Progenitor cell of endocrine pancreas (in vitro differentiated cells): Measurements from ENCODE around the gene CFAP161. TPM values are rescaled to one million over a fixed set of nuclear protein-coding genes. Genes with fewer than 3 reads are reported as not detected.

Experiments used
- DNase-seq: peaks from one replicate; pipeline ENCODE4 v3.0.0; 2021; ENCODE audit warnings: low spot score; ENCODE audit not compliant: unreplicated experiment
- H3K27ac Mint-ChIP-seq: 2 replicates; pipeline ENCODE4 v1.8.0; 2021; ENCODE audit warnings: mild to moderate bottlenecking, moderate library complexity, mixed read lengths
- H3K27me3 Mint-ChIP-seq: 2 replicates; pipeline ENCODE4 v1.8.0; 2021; ENCODE audit warnings: mixed read lengths
- H3K36me3 Mint-ChIP-seq: 2 replicates; pipeline ENCODE4 v1.8.0; 2022; ENCODE audit warnings: mixed read lengths; ENCODE audit not compliant: insufficient read depth
- H3K4me1 Mint-ChIP-seq: 2 replicates; pipeline ENCODE4 v1.8.0; 2021; ENCODE audit warnings: low read depth, mixed read lengths
- H3K4me3 Mint-ChIP-seq: 2 replicates; pipeline ENCODE4 v1.8.0; 2021; ENCODE audit warnings: low read depth, mild to moderate bottlenecking, moderate library complexity, mixed read lengths
- H3K9me3 Mint-ChIP-seq: 2 replicates; pipeline ENCODE4 v1.8.0; 2021; ENCODE audit warnings: low read depth, mixed read lengths
- CTCF ChIP-seq: fragments of 200-600 bp; sonication (generic); IDR thresholded peaks from one replicate; pipeline ENCODE4 v1.5.0; 2021; ENCODE audit warnings: antibody characterized with exemption, mild to moderate bottlenecking; ENCODE audit not compliant: unreplicated experiment
- total RNA-seq: library from RNA; stranded (reverse); gene quantifications from 2 replicates; pipeline ENCODE4 v1.2.1, GENCODE V29; 2021

Gene CFAP161
- total RNA-seq, 1 donor from 2014 or later = not detected

- Mint-ChIP-seq H3K36me3 (no peaks in the 10 kb centered on the region), H3K27me3 (peaks cover 19% of the 10 kb centered on the region), H3K27ac (no peak overlapping the region), H3K4me3 (no peak overlapping the region), H3K9me3 (no peaks in the 10 kb centered on the region), H3K4me1 (no peaks in the 10 kb centered on the region)
- DNase-seq = no peak
- TF ChIP-seq CTCF = no peak
Measured at GRCh38 chr15:81190922-81191507, 56.9 kb downstream of the CFAP161 start.

- H3K9me3 Mint-ChIP-seq = no peaks in the 10 kb centered on the region
- DNase-seq = no peak
- no peak overlapping the region for H3K4me3 Mint-ChIP-seq
- no peaks in the 10 kb centered on the region for H3K4me1 Mint-ChIP-seq
- no peak overlapping the region for H3K27ac Mint-ChIP-seq
- H3K36me3 Mint-ChIP-seq = no peaks in the 10 kb centered on the region
- peaks cover 19% of the 10 kb centered on the region for H3K27me3 Mint-ChIP-seq
- TF ChIP-seq CTCF = no peak
Measured at GRCh38 chr15:81191701-81192100, 57.6 kb downstream of the CFAP161 start.

GRCh38 chr15:81194723-81195122 is 60.7 kb downstream of the CFAP161 start:
- H3K4me3 Mint-ChIP-seq = no peak overlapping the region
- H3K36me3 Mint-ChIP-seq = no peaks in the 10 kb centered on the region
- H3K27ac Mint-ChIP-seq = no peak overlapping the region
- peaks cover 25% of the 10 kb centered on the region for H3K27me3 Mint-ChIP-seq
- DNase-seq = no peak
- no peaks in the 10 kb centered on the region for H3K4me1 Mint-ChIP-seq
- TF ChIP-seq CTCF = no peak
- no peaks in the 10 kb centered on the region for H3K9me3 Mint-ChIP-seq

- no peak overlapping the region for H3K4me3 Mint-ChIP-seq
- DNase-seq = no peak
- H3K36me3 Mint-ChIP-seq = no peaks in the 10 kb centered on the region
- no peaks in the 10 kb centered on the region for H3K9me3 Mint-ChIP-seq
- H3K27ac Mint-ChIP-seq = peak overlapping the region; percentile 30
- no peaks in the 10 kb centered on the region for H3K4me1 Mint-ChIP-seq
- TF ChIP-seq CTCF = no peak
- peaks cover 25% of the 10 kb centered on the region for H3K27me3 Mint-ChIP-seq
Measured at GRCh38 chr15:81195339-81195864, 61.3 kb downstream of the CFAP161 start.

GRCh38 chr15:81196576-81197254 is 62.6 kb downstream of the CFAP161 start, which contains the start of gene IL16:
Gene IL16, plus strand, starts transcription at chr15:81196879. Its CDS starts 28,521 bp downstream, at chr15:81225400.
- Mint-ChIP-seq H3K9me3 (no peaks in the 10 kb centered on the region), H3K27me3 (peaks cover 21% of the 10 kb centered on the region), H3K27ac (no peak within 1 kb of the TSS), H3K36me3 (no peaks in the 10 kb centered on the region), H3K4me1 (no peaks in the 10 kb centered on the region), H3K4me3 (no peak within 1 kb of the TSS)
- no peak for TF ChIP-seq CTCF
- DNase-seq = no peak
